Epidermal melanocyte (primary cell): ENCODE results near the gene ZNF750.

Experiments
- DNase-seq: peaks from one replicate; pipeline ENCODE4 v3.0.0; 2011; ENCODE audit warnings: low spot score; ENCODE audit not compliant: insufficient read length

ZNF750 gene

GRCh38 chr17:82835122-82835521 is 4.7 kb downstream of the ZNF750 start:
- DNase-seq, result no peak

- no peak for DNase-seq
Observed at GRCh38 chr17:82832881-82833475, 6.8 kb downstream of the ZNF750 start.

- DNase-seq, result no peak
Observed at GRCh38 chr17:82832411-82832810, 7.4 kb downstream of the ZNF750 start.

- no peak for DNase-seq
Observed at GRCh38 chr17:82831818-82832200, 8.0 kb downstream of the ZNF750 start.

GRCh38 chr17:82831041-82831817 is 8.6 kb downstream of the ZNF750 start:
- DNase-seq, result no peak

- no peak for DNase-seq
Observed at GRCh38 chr17:82830249-82830661, 9.6 kb downstream of the ZNF750 start.

- DNase-seq, result no peak
Observed at GRCh38 chr17:82828875-82829487, 10.8 kb downstream of the ZNF750 start.

- no peak for DNase-seq
Observed at GRCh38 chr17:82826956-82827355, 12.9 kb downstream of the ZNF750 start.

- DNase-seq, result no peak
Observed at GRCh38 chr17:82826211-82826610, 13.6 kb downstream of the ZNF750 start.

GRCh38 chr17:82825540-82826124 is 14.2 kb downstream of the ZNF750 start:
- no peak for DNase-seq

GRCh38 chr17:82823004-82823403 is 16.8 kb downstream of the ZNF750 start:
- no peak for DNase-seq

- DNase-seq, result no peak
Observed at GRCh38 chr17:82822281-82822680, 17.5 kb downstream of the ZNF750 start.

- no peak for DNase-seq
Observed at GRCh38 chr17:82821554-82821953, 18.3 kb downstream of the ZNF750 start.

GRCh38 chr17:82820278-82821251 is 19.3 kb downstream of the ZNF750 start:
- no peak for DNase-seq

GRCh38 chr17:82817947-82818346 is 21.9 kb downstream of the ZNF750 start:
- DNase-seq, result no peak

- no peak for DNase-seq
Observed at GRCh38 chr17:82816358-82816757, 23.5 kb downstream of the ZNF750 start.

- no peak for DNase-seq
Observed at GRCh38 chr17:82815790-82816305, 24.0 kb downstream of the ZNF750 start.

- no peak for DNase-seq
Observed at GRCh38 chr17:82815354-82815753, 24.5 kb downstream of the ZNF750 start.

GRCh38 chr17:82814834-82815233 is 25.0 kb downstream of the ZNF750 start:
- no peak for DNase-seq

GRCh38 chr17:82813299-82814051 is 26.3 kb downstream of the ZNF750 start:
- DNase-seq, result no peak
